Body of pancreas (tissue), 4 donors: Measurements from ENCODE around the gene CTNNA2. TPM values are rescaled to one million over a fixed set of nuclear protein-coding genes. Genes with fewer than 3 reads are reported as not detected.

Experiments
- ATAC-seq: fragments of 150-250 bp; one replicate; pipeline ENCODE4 v1.9.1; 2016
- DNase-seq, 4 donors: peaks; one replicate each; pipeline ENCODE4 v3.0.0-alpha.2; 2019
- H3K27ac ChIP-seq, 4 donors: fragments of 200-600 bp; sonication (generic); 1 replicate in 3 of 4; 2 replicates in 1 of 4; pipeline versions ENCODE4 v1.5.1 to v1.6.1; 2016 to 2019; ENCODE audit warnings: mild to moderate bottlenecking in 1 of 4, mixed read lengths in 1 of 4, moderate library complexity in 1 of 4
- H3K27me3 ChIP-seq, 2 donors: fragments of 200-600 bp; sonication (generic); one replicate each; pipeline ENCODE4 v1.6.0; 2016; ENCODE audit warnings: mild to moderate bottlenecking in 1 of 2
- H3K36me3 ChIP-seq, 2 donors: fragments of 200-600 bp; sonication (generic); replicated peaks in 1 of 2; 2 replicates each; pipeline ENCODE4 v1.5.1; 2016; ENCODE audit warnings: low read depth in 2 of 2; ENCODE audit not compliant: insufficient read depth in 1 of 2
- H3K4me1 ChIP-seq: fragments of 200-600 bp; sonication (generic); one replicate; pipeline ENCODE4 v1.6.0; 2016
- H3K4me3 ChIP-seq, 2 donors: fragments of 200-600 bp; sonication (generic); 1 replicate in 1 of 2; 2 replicates in 1 of 2; pipeline ENCODE4 v1.5.1; 2016 to 2019
- H3K9me3 ChIP-seq, 3 donors: fragments of 200-600 bp; sonication (generic); 1 replicate in 2 of 3; 2 replicates in 1 of 3; pipeline ENCODE4 v1.5.1; 2016
- POLR2A ChIP-seq, 3 donors: fragments of 450-650 bp; IDR thresholded peaks; one replicate each; pipeline ENCODE4 v1.6.1; 2016; ENCODE audit warnings: antibody characterized with exemption in 3 of 3, mild to moderate bottlenecking in 2 of 3
- WGBS, 2 donors: methylation state at CpG; one replicate each; pipeline ENCODE4 v1.1.5; 2017; 5-methylcytosine and 5-hydroxymethylcytosine counted together
- intact Hi-C: fragments of 100-400 bp; cut with DNase I; formaldehyde crosslinking; loops from one replicate; pipeline ENCODE4 v1.15.1; 2023
- total RNA-seq, 2 donors: library from RNA; depleted of rRNA; stranded (reverse); fragments of >200 nt; gene quantifications; one replicate each; pipeline ENCODE4 v1.1.0, GENCODE V29; 2016
- TF ChIP-seq, protein P1 (sequence below), 7 experiments: fragments of 450-650 bp in 4 of 7; fragments of 200-600 bp in 3 of 7; sonication (generic) in 3 of 7; IDR thresholded peaks; one replicate each; pipeline ENCODE4 v1.5.1; 2016 to 2019; ENCODE audit warnings: antibody characterized with exemption in 7 of 7

Gene CTNNA2
- total RNA-seq, 2 donors from 2014 or later: 0.52 to 29.3 TPM

- ATAC-seq (no peak), DNase-seq (no peak)
- H3K4me3 ChIP-seq: no peak overlapping the region
- 52 to 58% methylated on average over 6 of the region's 6 CpGs for WGBS, 2 donors
- no peaks in the 10 kb centered on the region for H3K4me1 ChIP-seq
- intact Hi-C loops: no loop called here
- no peak overlapping the region for H3K27ac ChIP-seq
- TF ChIP-seq, protein P1, sequence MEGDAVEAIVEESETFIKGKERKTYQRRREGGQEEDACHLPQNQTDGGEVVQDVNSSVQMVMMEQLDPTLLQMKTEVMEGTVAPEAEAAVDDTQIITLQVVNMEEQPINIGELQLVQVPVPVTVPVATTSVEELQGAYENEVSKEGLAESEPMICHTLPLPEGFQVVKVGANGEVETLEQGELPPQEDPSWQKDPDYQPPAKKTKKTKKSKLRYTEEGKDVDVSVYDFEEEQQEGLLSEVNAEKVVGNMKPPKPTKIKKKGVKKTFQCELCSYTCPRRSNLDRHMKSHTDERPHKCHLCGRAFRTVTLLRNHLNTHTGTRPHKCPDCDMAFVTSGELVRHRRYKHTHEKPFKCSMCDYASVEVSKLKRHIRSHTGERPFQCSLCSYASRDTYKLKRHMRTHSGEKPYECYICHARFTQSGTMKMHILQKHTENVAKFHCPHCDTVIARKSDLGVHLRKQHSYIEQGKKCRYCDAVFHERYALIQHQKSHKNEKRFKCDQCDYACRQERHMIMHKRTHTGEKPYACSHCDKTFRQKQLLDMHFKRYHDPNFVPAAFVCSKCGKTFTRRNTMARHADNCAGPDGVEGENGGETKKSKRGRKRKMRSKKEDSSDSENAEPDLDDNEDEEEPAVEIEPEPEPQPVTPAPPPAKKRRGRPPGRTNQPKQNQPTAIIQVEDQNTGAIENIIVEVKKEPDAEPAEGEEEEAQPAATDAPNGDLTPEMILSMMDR (IDR thresholded peaks at IDR 0.05): no peak
- no peak for TF ChIP-seq POLR2A (IDR thresholded peaks at IDR 0.05)
- H3K27me3 ChIP-seq: no peaks in the 10 kb centered on the region
- H3K36me3 ChIP-seq: no peaks in the 10 kb centered on the region
- no peaks in the 10 kb centered on the region for H3K9me3 ChIP-seq
Measured at GRCh38 chr2:79824086-79824786, 311.4 kb downstream of the CTNNA2 start.

GRCh38 chr2:79827881-79828280 is 315.0 kb downstream of the CTNNA2 start:
- intact Hi-C loops: no loop called here
- Histone ChIP-seq H3K36me3 (no peaks in the 10 kb centered on the region), H3K4me1 (no peaks in the 10 kb centered on the region), H3K4me3 (no peak overlapping the region), H3K27me3 (no peaks in the 10 kb centered on the region), H3K27ac (no peak overlapping the region), H3K9me3 (no peaks in the 10 kb centered on the region)
- no peak for DNase-seq
- WGBS, 2 donors: 97 to 100% methylated on average over 1 of the region's 1 CpG
- TF ChIP-seq, protein P1 (IDR thresholded peaks at IDR 0.05): no peak
- no peak for TF ChIP-seq POLR2A (IDR thresholded peaks at IDR 0.05)
- ATAC-seq: no peak

DNA sequence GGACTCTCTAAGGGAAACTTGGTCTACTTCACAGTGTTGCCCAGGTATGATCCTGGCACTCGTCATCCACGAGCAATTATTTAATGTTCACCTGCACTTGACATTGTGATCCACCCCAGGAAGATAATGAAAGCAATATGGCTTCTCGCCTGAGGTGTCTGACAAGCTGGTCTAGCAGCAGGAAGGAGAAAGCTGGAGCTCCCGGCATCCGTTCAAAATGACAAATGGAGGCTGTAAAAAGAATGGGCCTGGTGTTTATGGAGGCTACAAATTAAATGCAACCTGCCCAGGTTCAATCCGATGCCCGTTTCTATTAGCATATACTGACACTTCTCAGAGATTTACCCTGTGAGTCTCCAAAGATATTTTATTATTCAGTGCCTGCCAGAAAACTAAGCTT is 317.6 kb downstream of the CTNNA2 start:
- no peak for DNase-seq
- 61 to 80% methylated on average over 7 of the region's 7 CpGs for WGBS, 2 donors
- H3K36me3 ChIP-seq: no peaks in the 10 kb centered on the region

GRCh38 chr2:79831961-79832360 is 319.1 kb downstream of the CTNNA2 start:
- Histone ChIP-seq H3K4me3 (no peak overlapping the region), H3K27ac (no peak overlapping the region), H3K4me1 (no peaks in the 10 kb centered on the region), H3K27me3 (no peaks in the 10 kb centered on the region), H3K36me3 (no peaks in the 10 kb centered on the region), H3K9me3 (no peaks in the 10 kb centered on the region)
- ATAC-seq: no peak
- intact Hi-C loops: no loop called here
- 24 to 31% methylated on average over 3 of the region's 3 CpGs for WGBS, 2 donors
- DNase-seq: no peak
- no peak for TF ChIP-seq POLR2A (IDR thresholded peaks at IDR 0.05)
- TF ChIP-seq, protein P1 (IDR thresholded peaks at IDR 0.05): no peak

More for the DNA sequence above, 317.6 kb downstream of the CTNNA2 start:
- Histone ChIP-seq H3K4me1 (no peaks in the 10 kb centered on the region), H3K27ac (no peak overlapping the region), H3K4me3 (no peak overlapping the region), H3K27me3 (no peaks in the 10 kb centered on the region), H3K9me3 (no peaks in the 10 kb centered on the region)
- TF ChIP-seq, protein P1 (IDR thresholded peaks at IDR 0.05): no peak
- TF ChIP-seq POLR2A (IDR thresholded peaks at IDR 0.05): no peak
- ATAC-seq: no peak
- intact Hi-C loops: no loop called here
